Measurements from ENCODE around the gene TAF10.

Gene TAF10

DNA sequence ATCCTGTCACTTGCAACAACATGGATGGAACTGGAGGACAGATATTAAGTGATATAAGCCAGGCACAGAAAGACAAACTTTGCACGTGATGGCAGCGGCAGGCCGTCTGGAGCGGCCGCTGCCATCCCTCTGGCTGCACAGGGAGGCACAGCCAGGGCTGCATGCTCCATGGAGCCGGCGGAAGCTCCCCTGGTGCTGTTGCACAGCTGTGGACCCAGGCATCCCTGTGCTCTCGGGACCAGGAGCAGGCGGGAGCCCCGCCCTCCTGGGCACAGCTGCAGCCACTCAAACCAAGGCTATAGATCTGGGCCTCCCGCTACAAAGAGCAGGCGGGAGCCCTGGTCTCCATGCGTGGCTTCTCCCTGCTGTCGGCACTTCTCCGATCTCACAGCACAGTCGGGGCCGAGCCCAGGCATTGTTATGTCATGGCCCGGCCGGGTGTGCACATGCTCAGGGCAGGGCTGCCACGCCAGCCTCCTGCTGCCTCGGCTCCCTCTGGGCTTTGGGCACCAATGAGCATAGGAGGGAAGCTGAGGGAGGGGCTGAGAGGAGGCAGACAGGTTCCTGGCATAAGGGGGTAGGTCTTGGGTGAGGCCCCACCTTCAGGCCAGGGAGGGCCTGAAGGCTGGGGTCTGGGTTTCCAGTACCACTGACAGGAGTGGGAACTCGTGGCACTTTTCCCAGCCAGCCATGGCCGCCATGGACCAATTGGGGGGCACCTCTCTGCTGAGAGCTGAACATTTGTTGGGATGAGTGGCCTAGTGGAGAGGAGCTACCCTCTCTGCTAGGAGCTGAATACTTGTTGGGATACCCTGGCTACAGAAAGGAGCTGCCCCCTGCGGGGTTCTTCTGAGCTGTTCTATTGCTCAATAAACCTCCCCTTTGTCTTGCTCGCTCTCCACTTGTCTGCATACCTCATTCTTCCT is 25.3 kb downstream of the TAF10 start:
- FAIRE-seq = no peak
- DNase-seq (ENCODE audit: insufficient read length, low spot score) = no peak

DNA sequence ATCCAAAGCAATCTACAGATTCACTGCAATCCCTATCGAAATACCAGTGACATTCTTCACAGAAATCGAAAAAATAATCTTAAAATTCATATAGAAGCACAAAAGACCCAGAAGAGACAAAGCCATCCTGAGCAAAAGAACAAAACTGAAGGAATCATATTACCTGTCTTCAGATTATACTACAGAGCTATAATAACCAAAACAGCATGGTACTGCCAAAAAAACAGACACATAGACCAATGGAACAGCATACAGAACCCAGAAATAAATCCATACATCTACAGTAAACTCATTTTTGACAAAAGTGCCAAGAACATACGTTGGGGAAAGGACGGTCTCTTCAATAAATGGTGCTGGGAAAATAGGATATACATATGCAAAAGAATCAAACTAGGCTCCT is 27.5 kb downstream of the TAF10 start:
- no peak for DNase-seq (ENCODE audit: insufficient read length, low spot score)
- no peak for FAIRE-seq

DNA sequence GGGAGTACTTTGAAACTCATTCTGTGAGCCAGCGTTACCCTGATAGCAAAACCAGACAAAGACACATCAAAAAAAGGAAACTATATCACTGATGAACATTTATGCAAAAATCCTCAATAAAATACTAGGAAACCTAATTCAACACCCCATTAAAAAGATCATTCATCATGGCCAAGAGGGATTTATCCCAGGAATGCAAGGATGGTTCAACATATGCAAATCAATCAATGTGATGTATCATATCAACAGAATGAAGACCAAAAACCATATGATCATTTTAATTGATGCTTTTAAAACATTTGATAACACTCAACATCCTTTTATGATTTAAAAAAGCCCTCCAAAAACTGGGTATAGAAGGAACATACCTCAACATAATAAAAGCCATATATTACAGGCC is 28.4 kb downstream of the TAF10 start:
- no peak for FAIRE-seq
- DNase-seq (ENCODE audit: insufficient read length, low spot score) = no peak

DNA sequence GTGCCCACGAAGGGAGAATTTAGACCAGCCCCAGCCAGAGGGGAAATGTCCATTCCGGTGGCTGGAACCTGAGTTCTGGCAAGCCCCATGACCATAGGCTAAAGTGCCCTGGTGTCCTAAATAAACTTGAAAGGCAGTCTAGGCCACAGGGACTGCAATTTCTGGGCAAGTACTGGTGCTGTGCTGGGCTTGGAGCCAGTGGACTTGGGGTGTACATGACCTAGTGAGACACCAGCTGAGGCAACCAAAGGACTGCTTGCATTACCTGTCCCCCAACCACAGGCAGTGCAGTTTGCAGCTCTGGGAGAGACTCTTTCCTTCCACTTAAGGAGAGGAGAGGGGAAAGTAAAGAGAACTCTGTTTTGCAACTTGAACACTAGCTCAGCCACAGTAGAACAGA is 32.3 kb downstream of the TAF10 start:
- no peak for FAIRE-seq
- no peak for DNase-seq (ENCODE audit: insufficient read length, low spot score)

DNA sequence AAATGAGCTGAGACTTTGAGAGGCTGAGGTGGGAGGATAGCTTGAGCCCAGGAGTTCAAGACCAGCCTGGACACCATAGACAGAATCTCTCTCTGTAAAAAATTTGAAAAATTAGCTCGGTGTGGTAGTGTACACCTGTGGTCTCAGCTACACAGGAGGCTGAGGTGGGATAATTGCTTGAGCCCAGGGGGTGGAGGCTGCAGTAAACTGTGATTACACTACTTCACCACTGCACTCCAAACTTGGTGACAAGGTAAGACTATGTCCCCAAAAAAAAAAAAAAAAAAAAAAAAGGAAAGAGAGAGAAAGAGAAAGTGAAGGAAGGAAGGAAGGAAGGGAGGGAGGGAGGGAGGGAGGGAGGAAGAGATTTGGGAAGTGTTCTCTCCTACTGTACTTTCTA is 33.9 kb downstream of the TAF10 start:
- no peak for DNase-seq (ENCODE audit: insufficient read length, low spot score)
- FAIRE-seq = no peak

DNA sequence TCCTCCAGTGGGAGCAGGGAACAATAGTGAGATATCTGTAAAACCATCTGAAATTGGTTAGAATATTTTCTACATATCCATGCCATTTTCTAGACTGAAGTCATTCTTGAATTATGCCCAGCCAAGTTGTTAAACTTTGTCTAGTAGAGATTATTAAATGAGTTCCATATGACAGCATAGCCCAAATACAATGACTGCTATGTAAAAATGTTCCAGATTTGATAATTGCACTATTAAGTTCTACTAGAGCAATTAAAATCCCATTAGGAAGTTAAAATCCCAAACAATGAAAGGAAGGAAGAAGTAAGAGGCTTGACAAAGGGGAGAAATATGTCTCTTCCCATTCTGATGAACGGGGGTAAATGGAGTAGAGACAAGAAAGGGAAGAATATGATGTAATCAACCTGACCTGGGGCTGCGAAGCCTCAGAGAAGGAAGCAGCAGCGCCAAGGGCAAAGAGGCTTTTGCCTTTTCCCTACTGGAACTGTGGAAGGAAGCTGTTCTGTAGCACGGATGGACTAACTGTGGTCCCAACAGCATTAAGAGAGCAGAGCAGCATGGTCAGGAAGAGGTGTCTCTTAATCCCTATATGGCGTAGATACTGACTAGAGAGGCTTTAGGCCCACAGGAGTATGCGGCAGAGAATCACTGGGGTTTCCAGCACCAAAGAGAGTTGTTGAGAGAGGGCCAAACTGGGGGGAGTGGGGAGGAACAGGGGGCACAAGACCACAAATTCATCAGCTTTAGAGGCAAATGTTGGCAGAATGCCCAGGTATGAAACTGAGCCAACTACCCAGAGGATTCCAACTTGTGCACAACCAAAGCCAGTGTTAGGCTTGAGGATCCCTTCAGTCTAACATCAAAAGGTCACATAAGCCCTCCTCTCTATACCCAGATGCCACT is 35.3 kb downstream of the TAF10 start:
- DNase-seq (ENCODE audit: insufficient read length, low spot score) = no peak
- no peak for FAIRE-seq

DNA sequence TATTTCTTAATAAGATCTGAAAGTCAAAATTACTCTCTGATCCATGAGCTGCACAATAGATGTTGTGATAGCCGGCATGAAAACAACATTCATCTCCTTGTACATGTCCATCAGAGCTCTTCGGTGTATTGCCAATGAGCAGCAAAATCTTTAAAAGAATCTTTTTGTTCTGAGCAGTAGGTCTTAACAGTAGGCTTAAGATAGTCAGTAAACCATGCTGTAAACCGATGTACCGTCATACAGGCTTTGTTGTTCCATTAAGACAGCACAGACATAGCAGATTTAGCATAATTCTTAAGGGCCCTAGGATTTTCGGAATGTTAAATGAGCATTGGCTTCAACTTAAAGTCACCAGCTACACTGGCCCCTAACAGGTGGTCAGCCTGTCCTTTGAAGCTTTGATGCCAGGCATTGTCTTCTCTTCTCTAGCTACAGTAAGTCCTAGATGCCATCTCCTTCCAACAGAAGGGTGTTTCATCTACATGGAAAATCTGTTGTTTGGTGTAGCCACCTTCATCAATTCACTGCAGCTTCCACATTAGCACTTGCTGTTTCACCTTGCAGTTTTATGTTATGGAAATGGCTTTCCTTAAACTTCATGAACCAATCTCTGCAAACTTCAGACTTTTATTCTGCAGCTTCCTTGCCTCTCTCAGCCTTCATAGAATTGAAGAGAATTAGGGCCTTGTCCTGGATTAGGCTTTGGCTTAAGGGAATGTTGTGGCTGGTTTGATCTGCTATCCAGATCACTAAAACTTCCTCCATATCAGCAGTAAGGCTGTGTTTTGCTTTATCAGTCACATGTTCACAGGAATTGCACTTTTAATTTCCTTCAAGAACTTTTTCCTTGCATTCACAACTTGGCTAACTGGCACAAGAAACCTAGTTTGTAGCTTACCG is 37.0 kb downstream of the TAF10 start:
- DNase-seq (ENCODE audit: insufficient read length, low spot score) = no peak
- FAIRE-seq = no peak

DNA sequence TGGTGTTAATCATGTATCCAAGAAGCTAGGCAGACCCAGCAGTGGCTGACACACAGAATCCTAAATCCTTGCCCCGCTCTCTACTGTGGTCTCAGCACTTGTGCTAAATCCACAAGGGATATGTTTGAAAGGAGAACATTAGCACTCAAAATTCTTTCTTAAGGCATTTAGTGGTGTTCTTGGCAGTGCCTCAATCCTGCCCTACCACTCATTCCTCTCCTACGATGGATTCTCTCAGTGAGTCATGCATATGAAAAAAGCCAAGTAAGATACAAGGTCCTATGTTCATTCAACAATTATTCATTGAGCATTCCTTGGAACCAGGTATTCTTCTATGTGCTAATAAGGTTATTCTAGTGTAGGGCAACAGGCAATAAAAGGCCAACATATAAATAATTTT is 39.8 kb downstream of the TAF10 start:
- FAIRE-seq (no peak), DNase-seq (ENCODE audit: insufficient read length, low spot score) (no peak)

DNA sequence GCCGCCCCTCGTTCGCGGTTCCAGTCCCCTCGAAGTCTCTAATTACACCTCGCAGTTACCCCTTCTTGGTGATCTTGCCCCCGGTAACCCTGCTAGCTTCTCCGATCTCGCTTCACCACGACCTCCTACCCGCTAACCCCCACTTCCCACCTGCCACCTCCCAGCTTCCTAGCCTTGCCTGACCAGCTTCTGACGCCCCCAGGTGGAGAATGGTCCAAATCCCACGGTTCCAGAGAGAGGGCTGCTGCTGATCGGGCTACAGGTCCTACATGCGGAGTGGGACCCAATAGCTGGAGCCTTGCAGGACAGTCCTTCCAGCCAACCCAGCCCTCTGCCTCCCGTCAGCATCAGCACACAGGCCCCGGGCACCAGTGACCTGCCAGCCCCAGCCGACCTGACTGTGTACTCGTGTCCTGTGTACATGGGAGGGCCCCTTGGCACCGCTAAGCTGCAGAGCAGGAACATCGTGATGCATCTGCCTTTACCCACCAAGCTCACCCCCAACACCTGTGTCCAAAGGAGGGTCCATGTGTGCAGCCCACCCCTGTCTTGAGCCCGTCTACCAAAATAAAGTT is 40.5 kb downstream of the TAF10 start:
- FAIRE-seq (no peak), DNase-seq (ENCODE audit: insufficient read length, low spot score) (no peak)

DNA sequence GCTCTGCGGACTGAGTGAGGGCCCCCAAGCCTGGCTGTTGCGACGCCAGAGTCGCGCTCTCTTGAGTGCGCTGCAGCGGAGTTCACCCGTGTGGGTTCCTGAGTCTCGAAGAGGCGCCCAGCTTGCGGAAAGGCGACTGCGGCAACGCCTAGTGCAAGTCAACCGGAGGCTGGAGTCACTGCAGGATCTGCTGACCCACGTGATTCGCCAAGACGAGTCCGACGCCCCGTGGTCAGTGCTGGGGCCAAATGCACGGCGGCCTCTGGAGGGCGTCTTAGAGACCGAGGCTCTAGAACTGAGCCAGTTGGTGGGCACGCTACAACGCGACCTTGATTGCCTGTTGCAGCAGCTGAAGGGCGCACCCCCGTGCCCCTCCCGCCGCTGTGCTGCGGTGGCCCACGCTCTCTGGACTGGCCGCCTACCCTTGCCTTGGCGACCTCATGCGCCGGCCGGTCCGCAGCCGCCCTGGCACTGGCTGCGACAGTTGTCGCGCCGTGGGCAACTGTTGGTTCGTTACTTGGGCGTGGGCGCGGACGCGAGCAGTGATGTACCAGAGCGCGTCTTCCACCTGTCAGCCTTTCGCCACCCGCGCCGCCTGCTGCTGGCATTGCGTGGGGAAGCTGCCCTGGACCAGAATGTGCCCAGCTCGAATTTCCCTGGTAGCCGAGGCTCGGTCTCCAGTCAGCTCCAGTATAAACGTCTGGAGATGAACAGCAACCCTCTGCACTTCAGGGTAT is 41.2 kb downstream of the TAF10 start:
- FAIRE-seq = no peak
- no peak for DNase-seq (ENCODE audit: insufficient read length, low spot score)

DNA sequence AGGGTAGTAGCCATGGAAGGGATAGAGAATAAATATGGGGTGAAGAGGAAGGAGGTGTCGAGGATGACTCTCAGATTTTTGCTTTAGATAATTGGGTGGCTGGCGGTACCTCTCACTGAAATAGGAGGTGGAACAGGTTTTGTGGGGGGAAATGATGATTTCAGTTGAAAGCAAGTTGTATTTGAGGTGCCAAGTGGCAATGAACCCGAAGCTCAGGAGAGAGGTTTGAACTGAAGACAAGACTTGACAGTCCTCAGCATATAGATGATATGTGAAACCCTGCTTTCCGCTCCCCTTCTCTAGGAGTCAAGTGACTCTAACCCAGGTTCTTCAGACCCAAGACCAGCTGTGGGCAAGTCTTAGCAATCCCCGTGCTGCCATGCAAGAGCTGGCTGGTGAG is 42.3 kb downstream of the TAF10 start:
- no peak for FAIRE-seq
- DNase-seq (ENCODE audit: insufficient read length, low spot score) = no peak

DNA sequence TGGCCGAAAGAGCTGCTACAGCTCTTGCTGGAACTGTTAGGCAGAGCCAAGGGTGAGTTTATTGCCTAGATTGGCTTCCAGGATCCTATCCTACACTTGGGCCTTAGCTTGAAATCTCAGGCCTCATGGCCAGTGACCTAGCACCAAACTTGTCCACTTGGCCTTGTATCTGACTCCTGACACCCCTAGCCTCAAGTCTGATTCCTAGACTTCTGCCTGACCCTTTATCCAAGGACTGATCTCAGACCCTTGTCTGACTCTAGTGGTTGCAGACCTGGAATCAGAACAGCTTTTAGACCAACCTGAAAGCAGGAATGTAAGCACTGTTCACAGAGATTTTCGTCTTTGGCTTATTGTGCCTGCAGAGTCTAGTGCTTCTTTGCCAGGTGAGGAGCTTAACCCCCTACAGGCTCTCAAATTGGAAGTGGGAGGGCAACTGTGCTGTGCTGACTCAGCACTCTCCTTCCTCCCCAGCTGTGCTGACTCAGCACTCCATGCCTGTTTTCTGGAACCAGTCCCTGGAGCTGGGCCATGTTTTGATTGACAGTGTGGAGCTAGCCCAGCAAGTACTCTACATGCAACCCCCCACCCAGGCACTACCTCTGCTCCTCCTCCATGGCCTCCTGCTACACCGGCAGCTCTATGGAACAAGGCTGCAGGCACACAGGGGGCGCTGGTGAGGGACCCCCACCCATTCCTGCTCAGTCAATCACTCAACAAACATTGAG is 43.7 kb downstream of the TAF10 start:
- FAIRE-seq = no peak
- DNase-seq (ENCODE audit: insufficient read length, low spot score) = no peak

DNA sequence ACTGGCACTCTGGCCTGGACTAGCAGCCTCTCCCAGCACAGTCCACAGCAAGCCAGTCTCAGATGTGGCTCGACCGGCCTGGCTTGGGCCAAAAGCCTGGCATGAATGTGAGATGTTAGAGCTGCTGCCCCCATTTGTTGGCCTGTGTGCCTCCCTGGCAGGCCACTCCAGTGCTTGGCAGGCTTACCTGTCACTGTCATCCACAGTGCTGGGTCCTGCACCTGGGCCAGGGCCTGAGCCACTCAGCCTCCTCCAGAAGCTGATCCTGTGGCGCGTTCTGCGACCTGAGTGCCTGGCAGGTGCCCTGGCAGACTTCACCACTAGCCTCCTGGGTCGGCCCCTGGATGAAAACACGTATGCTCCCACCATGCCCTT is 44.7 kb downstream of the TAF10 start:
- FAIRE-seq = no peak
- no peak for DNase-seq (ENCODE audit: insufficient read length, low spot score)

DNA sequence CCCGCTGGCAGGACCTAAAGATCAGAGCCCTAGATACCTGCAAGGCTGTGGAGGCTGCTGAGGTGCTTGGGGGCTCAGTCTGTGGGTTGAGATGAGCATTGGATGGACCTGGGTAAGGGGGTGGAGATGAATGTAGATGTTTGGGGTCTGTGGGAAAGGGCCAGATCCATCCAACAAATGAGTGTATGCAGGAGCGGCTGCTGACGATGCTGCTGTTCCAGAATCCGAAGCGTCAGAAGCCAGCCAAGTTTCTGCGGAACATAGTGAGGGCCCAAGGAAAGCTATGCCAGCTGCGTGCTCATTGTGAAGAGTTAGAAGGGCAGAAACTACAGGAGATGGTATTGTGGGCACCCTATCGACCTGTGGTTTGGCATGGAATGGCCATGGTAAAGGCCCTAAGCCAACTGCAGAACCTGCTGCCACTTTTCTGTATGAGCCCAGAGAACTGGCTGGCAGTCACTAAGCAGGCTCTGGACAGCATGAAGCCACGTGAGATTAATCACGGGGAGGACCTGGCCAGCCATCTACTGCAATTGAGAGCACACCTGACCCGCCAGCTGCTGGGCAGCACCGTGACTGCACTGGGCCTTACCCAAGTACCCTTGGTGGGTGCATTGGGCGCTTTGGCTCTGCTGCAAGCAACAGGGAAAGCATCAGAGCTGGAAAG is 45.2 kb downstream of the TAF10 start:
- DNase-seq (ENCODE audit: insufficient read length, low spot score) (no peak), FAIRE-seq (no peak)

DNA sequence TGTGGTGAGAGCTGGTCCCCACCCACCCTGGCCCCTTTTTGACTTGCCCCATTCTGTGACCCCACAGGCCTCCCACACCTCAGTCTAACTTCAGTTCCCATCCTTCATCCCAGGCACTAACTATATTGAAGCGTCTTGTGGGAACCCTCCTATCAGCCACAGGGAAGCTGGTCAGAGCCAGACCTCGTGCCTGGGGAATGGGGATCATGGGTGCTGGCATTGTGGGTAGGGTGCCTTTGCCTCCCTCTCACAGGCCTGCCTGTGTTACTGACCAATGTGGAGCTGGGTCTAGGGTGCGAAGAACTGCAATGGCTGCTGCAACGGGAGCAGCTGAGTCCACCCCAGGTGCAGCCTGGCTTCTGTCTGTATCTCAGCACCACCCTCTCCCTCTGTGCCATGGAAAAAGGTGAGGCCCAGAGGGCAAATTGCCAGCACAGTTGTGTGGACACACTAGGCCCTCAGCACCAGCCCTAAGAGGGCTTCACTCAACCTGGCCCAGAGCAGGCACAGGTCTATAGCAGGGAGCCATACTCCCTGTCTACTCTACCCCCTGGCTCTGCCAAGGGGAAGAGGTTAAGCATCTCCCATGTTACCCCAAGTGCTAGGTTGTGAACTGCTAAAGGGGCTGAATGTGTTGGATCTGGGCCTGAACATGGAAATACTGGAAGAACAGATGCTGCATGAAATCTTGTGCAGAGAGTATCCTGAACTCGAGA is 45.9 kb downstream of the TAF10 start:
- DNase-seq (ENCODE audit: insufficient read length, low spot score) = no peak
- no peak for FAIRE-seq

DNA sequence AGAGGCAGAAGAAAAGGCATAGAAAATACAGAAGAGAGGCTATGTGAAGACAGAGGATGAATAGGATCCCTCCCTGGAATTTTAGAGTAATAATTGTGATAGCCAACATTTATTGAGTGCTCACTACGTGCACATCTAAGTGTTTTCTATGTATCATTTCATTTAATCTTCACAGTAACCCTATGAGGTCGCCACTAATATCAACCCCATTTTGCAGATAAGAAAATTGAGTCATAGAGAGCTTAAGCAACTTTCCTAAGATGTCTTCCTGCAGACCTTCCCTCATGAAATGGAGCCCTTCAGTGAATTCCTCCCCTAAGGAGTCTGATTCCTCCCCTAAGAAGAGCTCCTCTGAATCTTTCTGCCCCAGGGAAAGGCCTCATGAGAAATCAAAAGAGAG is 46.7 kb downstream of the TAF10 start:
- no peak for FAIRE-seq

DNA sequence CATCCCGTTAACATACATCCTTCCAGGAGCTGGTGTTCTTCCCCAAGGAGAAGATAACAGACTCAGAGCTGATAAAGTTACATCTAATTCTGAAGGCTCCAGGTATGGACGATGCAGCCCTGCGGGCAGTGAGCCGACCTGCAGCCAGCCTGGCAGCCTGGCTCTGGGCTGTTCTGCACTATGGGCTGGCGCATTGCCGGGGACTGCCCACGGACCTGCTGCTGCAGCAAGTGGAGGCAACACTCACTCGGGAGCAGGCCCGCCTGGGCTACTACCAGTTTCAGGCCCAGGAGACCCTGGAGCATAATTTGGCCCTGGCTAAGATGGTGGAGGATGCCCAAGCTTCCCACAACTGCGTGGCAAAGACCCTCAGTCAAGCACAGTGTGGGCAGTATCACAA is 48.3 kb downstream of the TAF10 start:
- no peak for FAIRE-seq
- DNase-seq (ENCODE audit: insufficient read length, low spot score) = no peak

More for the DNA sequence above, 46.7 kb downstream of the TAF10 start:
- no peak for DNase-seq (ENCODE audit: insufficient read length, low spot score)

DNA sequence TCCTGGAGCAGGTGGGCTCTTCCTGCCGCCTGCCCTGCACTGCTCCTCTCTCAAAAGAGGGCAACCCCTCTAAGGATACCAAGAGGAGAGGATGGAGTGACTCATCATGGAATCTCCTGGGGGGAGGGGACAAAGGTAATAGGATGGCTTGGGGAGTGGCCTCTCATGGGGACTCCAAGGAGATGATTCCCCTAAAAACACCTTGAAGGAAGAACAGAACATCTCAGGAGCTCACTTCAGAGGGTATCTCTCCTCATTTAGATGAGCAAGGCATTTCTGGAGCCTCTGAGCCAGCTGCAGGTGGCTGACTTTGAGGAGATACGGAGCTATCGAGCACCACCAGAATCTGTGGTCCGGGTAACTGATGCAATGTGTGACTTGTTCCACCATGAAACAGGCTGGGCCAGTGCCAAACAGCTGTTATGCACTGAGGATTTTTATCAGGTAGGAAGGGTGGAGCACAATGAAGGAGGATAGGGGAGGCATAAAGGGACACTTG is 48.8 kb downstream of the TAF10 start:
- no peak for DNase-seq (ENCODE audit: insufficient read length, low spot score)
- FAIRE-seq = no peak
